GM23338 (cell line): ENCODE data around the gene TMEM145. TPM values are rescaled to one million over a fixed set of nuclear protein-coding genes. Genes with fewer than 3 reads are reported as not detected.

Experiments
- ATAC-seq: fragments of 200-7000 bp; cut with Tn5 transposase; 3 replicates; pipeline ENCODE4 v1.9.1; 2020
- DNase-seq: peaks from one replicate; pipeline ENCODE4 v3.0.0-alpha.2; 2015; ENCODE audit warnings: low spot score
- H2AFZ ChIP-seq: fragments of 200-600 bp; sonication (generic); 2 replicates; pipeline ENCODE4 v1.8.0; 2016; ENCODE audit warnings: antibody characterized with exemption, mild to moderate bottlenecking, moderate library complexity
- H3F3A ChIP-seq: fragments of 200-600 bp; sonication (generic); replicated peaks from 2 replicates; pipeline ENCODE4 v1.8.0; 2017; ENCODE audit warnings: antibody characterized with exemption, mixed run types, low read depth
- H3K27ac ChIP-seq: fragments of 200-600 bp; sonication (generic); 2 replicates; pipeline ENCODE4 v1.6.1; 2016; ENCODE audit warnings: low read depth
- H3K27me3 ChIP-seq: fragments of 200-600 bp; sonication (generic); 2 replicates; pipeline ENCODE4 v1.8.0; 2016; ENCODE audit warnings: mild to moderate bottlenecking, mixed run types, moderate library complexity; ENCODE audit not compliant: insufficient read depth
- H3K36me3 ChIP-seq: fragments of 200-600 bp; sonication (generic); 2 replicates; pipeline ENCODE4 v1.8.0; 2016; ENCODE audit warnings: mild to moderate bottlenecking; ENCODE audit not compliant: insufficient read depth
- H3K4me1 ChIP-seq: fragments of 200-600 bp; sonication (generic); 2 replicates; pipeline ENCODE4 v1.8.0; 2016; ENCODE audit warnings: mild to moderate bottlenecking, moderate library complexity; ENCODE audit not compliant: insufficient read depth
- H3K4me2 ChIP-seq: fragments of 200-600 bp; sonication (generic); 2 replicates; pipeline ENCODE4 v1.7.1; 2017; ENCODE audit warnings: mixed run types
- H3K4me3 ChIP-seq: fragments of 200-600 bp; sonication (generic); 2 replicates; pipeline ENCODE4 v1.6.1; 2016; ENCODE audit warnings: mixed run types
- H3K79me2 ChIP-seq: fragments of 200-600 bp; sonication (generic); replicated peaks from 2 replicates; pipeline ENCODE4 v1.8.0; 2017; ENCODE audit warnings: mild to moderate bottlenecking; ENCODE audit not compliant: insufficient read depth
- H3K9me2 ChIP-seq: fragments of 200-600 bp; sonication (generic); 2 replicates; pipeline ENCODE4 v1.8.0; 2017; ENCODE audit not compliant: insufficient read depth
- H4K20me1 ChIP-seq: fragments of 200-600 bp; sonication (generic); replicated peaks from 2 replicates; pipeline ENCODE4 v1.8.0; 2017; ENCODE audit warnings: mild to moderate bottlenecking; ENCODE audit not compliant: insufficient read depth
- H3K27ac Mint-ChIP-seq: 2 replicates; pipeline ENCODE4 v1.8.0; 2020; ENCODE audit warnings: inconsistent platforms, mild to moderate bottlenecking, moderate library complexity, mixed read lengths
- H3K27me3 Mint-ChIP-seq: 3 replicates; pipeline ENCODE4 v1.8.0; 2022; ENCODE audit warnings: low read depth, mild to moderate bottlenecking, moderate library complexity, mixed read lengths, inconsistent platforms; ENCODE audit not compliant: insufficient read depth, poor library complexity
- H3K36me3 Mint-ChIP-seq: 3 replicates; pipeline ENCODE4 v1.8.0; 2021; ENCODE audit warnings: low read depth, mild to moderate bottlenecking, inconsistent platforms, moderate library complexity, mixed read lengths
- H3K4me1 Mint-ChIP-seq: 3 replicates; pipeline ENCODE4 v1.8.0; 2020; ENCODE audit warnings: mild to moderate bottlenecking, inconsistent platforms, mixed read lengths
- H3K4me3 Mint-ChIP-seq: 3 replicates; pipeline ENCODE4 v1.8.0; 2021; ENCODE audit warnings: moderate library complexity, mild to moderate bottlenecking, inconsistent platforms, mixed read lengths
- H3K9me3 Mint-ChIP-seq: 3 replicates; pipeline ENCODE4 v1.8.0; 2020; ENCODE audit warnings: moderate library complexity, mild to moderate bottlenecking, inconsistent platforms, mixed read lengths
- CREB1 ChIP-seq: fragments of 250-450 bp; sonication (Bioruptor Pico); IDR thresholded peaks from 2 replicates; pipeline ENCODE4 v1.5.0; 2020; ENCODE audit warnings: low read depth, mild to moderate bottlenecking, moderate library complexity
- CTCF ChIP-seq, 2 experiments: fragments of 200-600 bp in 1 of 2; sonication (generic) in 1 of 2; conservative IDR thresholded peaks; 2 replicates each; pipeline versions ENCODE4 v1.5.1 to v1.6.1; 2016 to 2017; ENCODE audit warnings: antibody characterized with exemption in 2 of 2, low read depth in 2 of 2, mild to moderate bottlenecking in 2 of 2, moderate library complexity in 1 of 2
- EZH2 ChIP-seq: fragments of 200-600 bp; sonication (generic); IDR thresholded peaks from one replicate; pipeline ENCODE4 v1.8.0; 2017; ENCODE audit warnings: antibody characterized with exemption, mild to moderate bottlenecking, low read depth; ENCODE audit not compliant: unreplicated experiment
- JUNB ChIP-seq: IDR thresholded peaks from one replicate; pipeline ENCODE4 v1.6.1; 2016; ENCODE audit warnings: antibody characterized with exemption; ENCODE audit not compliant: unreplicated experiment
- NANOG ChIP-seq: IDR thresholded peaks from 2 replicates; pipeline ENCODE4 v1.6.1; 2016; ENCODE audit warnings: antibody characterized with exemption, borderline replicate concordance
- POLR2AphosphoS5 ChIP-seq: IDR thresholded peaks from 2 replicates; pipeline ENCODE4 v1.6.1; 2016; ENCODE audit warnings: antibody characterized with exemption, low read depth
- ZNF114 ChIP-seq: fragments of 250-450 bp; sonication (Bioruptor Pico); IDR thresholded peaks from 2 replicates; pipeline ENCODE4 v1.5.0; 2020; ENCODE audit warnings: mild to moderate bottlenecking, moderate library complexity
- ZNF331 ChIP-seq: fragments of 250-450 bp; sonication (Bioruptor Pico); IDR thresholded peaks from 2 replicates; pipeline ENCODE4 v1.5.0; 2020; ENCODE audit warnings: low read depth, mild to moderate bottlenecking, moderate library complexity
- polyA plus RNA-seq: library from polyadenylated mRNA; unstranded; fragments of >200 nt; fragmentation: Nextera tagmentation; extraction: Ambion mirVana; gene quantifications from 2 replicates; pipeline ENCODE4 v1.2.1, GENCODE V29; 2016
- total RNA-seq: library from RNA; depleted of rRNA; stranded (reverse); fragments of >200 nt; shearing (Covaris generic); gene quantifications from 2 replicates; pipeline ENCODE4 v1.2.3, GENCODE V29; 2014
- TF ChIP-seq, protein P1 (sequence below): IDR thresholded peaks from 2 replicates; pipeline ENCODE4 v1.6.1; 2016; ENCODE audit warnings: antibody characterized with exemption
- TF ChIP-seq, protein P2 (sequence below): IDR thresholded peaks from one replicate; pipeline ENCODE4 v1.6.1; 2018; ENCODE audit warnings: antibody characterized with exemption; ENCODE audit not compliant: unreplicated experiment

The TMEM145 gene
- total and polyA plus RNA-seq, 2 experiments from 2014 or later: 1.9 to 5.4 TPM

DNA sequence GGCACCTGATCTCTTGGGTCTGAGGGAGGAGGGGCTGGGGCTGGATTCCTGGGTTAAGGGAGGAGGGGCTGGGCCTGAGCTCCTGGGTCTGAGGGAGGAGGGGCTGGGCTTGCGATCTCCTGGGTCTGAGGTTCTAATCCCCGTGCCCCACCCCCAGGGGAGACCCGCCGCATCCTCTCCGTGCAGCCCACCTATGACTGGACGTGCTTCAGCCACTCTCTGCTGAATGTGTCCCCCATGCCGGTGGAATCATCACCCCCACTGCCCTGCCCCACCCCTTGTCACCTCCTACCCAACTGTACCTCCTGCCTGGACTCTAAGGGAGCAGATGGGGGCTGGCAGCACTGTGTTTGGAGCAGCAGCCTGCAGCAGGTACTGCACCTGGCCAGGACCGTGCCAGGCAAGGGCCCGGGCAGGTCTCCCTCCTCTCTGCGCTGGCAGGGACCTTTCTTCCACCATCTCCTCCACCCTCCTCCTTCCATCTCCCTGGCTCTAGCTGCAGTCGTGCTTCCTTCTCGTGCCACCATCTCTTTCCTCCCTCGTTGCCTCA lies 49.9 kb downstream of the TMEM145 start:
- Mint-ChIP-seq H3K27ac (no peak overlapping the region), H3K9me3 (peaks cover 17% of the 10 kb centered on the region), H3K4me1 (peaks cover 32% of the 10 kb centered on the region), H3K4me3 (no peak overlapping the region), H3K27me3 (peaks cover 15% of the 10 kb centered on the region), H3K36me3 (peaks cover 48% of the 10 kb centered on the region)
- H3K36me3 ChIP-seq: no peaks in the 10 kb centered on the region; the same call in 1 of the 2 replicates
- DNase-seq: no peak
- H3K4me2 ChIP-seq: no peak overlapping the region
- no peak for TF ChIP-seq NANOG
- no peak for ATAC-seq
- H3K9me2 ChIP-seq: no peaks in the 10 kb centered on the region
- no peaks in the 10 kb centered on the region for H3F3A ChIP-seq
- H4K20me1 ChIP-seq: no peaks in the 10 kb centered on the region
- no peak overlapping the region for H2AFZ ChIP-seq
- no peaks in the 10 kb centered on the region for H3K27me3 ChIP-seq
- H3K27ac ChIP-seq: no peak overlapping the region
- no peak overlapping the region for H3K4me3 ChIP-seq
- peaks cover 2% of the 10 kb centered on the region; the same call in 1 of the 2 replicates for H3K4me1 ChIP-seq
- no peaks in the 10 kb centered on the region for H3K79me2 ChIP-seq

DNA sequence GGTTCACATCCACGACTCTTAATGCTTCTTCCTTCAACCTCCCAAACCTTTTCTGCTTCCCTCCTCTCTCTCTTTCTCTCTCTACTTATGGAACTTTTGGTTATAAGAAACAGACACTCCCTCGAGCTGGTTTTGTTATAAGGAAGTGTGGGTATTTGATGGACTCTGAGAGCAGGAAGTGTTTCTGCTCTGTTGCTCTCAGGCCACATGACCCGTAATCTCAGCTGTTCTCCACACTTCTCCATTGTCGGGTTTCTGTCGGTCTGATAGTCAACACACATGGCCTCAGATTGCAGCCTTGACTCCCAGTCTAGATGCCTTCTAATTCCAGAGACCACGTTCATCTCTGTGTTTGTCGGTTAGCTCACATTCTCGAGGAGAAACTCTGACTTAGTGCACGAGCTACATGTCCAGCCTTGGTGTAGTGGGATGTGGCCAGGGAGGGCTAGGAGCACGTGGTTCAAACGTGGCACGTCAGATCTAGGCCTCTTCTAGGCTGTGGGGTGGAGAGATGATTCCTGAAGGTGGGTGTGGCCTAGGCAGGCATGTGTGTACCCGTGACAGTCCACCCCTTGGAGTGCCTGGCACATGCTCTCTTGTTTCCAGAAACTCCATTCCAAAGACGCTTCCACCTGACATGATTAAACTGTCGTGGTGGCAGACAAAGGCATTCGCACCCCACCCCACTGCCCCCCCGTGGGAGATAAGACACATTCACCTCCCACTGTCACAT lies 50.7 kb downstream of the TMEM145 start:
- Histone ChIP-seq H3K27ac (no peak overlapping the region), H3K36me3 (no peaks in the 10 kb centered on the region; the same call in 1 of the 2 replicates), H3K4me2 (no peak overlapping the region), H3K9me2 (no peaks in the 10 kb centered on the region), H4K20me1 (no peaks in the 10 kb centered on the region), H3K27me3 (no peaks in the 10 kb centered on the region), H3F3A (no peaks in the 10 kb centered on the region), H3K4me1 (peaks cover 10% of the 10 kb centered on the region; the same call in 1 of the 2 replicates), H2AFZ (no peak overlapping the region), H3K4me3 (no peak overlapping the region), H3K79me2 (no peaks in the 10 kb centered on the region)
- Mint-ChIP-seq H3K4me1 (peaks cover 33% of the 10 kb centered on the region), H3K4me3 (no peak overlapping the region), H3K9me3 (peaks cover 18% of the 10 kb centered on the region), H3K27ac (no peak overlapping the region), H3K27me3 (peaks cover 17% of the 10 kb centered on the region), H3K36me3 (peaks cover 51% of the 10 kb centered on the region)
- TF ChIP-seq EZH2: no peak
- TF ChIP-seq, protein P1, sequence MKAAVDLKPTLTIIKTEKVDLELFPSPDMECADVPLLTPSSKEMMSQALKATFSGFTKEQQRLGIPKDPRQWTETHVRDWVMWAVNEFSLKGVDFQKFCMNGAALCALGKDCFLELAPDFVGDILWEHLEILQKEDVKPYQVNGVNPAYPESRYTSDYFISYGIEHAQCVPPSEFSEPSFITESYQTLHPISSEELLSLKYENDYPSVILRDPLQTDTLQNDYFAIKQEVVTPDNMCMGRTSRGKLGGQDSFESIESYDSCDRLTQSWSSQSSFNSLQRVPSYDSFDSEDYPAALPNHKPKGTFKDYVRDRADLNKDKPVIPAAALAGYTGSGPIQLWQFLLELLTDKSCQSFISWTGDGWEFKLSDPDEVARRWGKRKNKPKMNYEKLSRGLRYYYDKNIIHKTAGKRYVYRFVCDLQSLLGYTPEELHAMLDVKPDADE: no peak
- TF ChIP-seq ZNF114: no peak
- TF ChIP-seq JUNB: no peak
- DNase-seq (no peak), ATAC-seq (no peak)

DNA sequence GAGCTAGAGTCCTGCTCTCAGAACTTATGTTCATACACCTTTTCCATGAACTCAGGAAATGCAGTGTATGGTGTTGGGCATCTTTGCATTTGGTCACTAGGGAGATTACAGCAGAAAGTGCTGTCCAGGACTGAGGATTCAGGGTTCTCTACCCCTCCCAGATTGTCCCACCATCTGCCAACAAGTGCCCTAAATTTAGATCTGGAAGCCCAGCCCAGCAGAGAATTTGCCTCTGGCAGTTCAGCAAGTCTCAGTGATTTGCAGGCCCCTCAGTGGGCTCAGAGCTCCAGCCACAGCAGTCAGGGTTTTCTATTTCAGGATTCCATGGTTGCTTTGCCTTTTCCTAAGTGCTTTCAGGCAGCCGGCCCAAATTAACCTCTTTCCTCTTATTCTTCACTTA lies 53.6 kb downstream of the TMEM145 start:
- Histone ChIP-seq H3F3A (0 out of 2 replicates have a peak, but pooled peaks cover 10% of the 10 kb centered on the region), H2AFZ (no peak overlapping the region), H3K36me3 (no peaks in the 10 kb centered on the region; the same call in 1 of the 2 replicates), H3K27ac (no peak overlapping the region), H3K4me2 (no peak overlapping the region), H3K4me3 (no peak overlapping the region), H3K9me2 (no peaks in the 10 kb centered on the region), H3K4me1 (peaks cover 28% of the 10 kb centered on the region), H3K79me2 (no peaks in the 10 kb centered on the region), H3K27me3 (no peaks in the 10 kb centered on the region), H4K20me1 (no peaks in the 10 kb centered on the region)
- Mint-ChIP-seq H3K27me3 (peaks cover 16% of the 10 kb centered on the region), H3K36me3 (peaks cover 50% of the 10 kb centered on the region), H3K9me3 (peaks cover 20% of the 10 kb centered on the region), H3K4me3 (no peak overlapping the region), H3K4me1 (peaks cover 49% of the 10 kb centered on the region), H3K27ac (no peak overlapping the region)
- DNase-seq: no peak
- no peak for ATAC-seq
- TF ChIP-seq ZNF331: no peak
- TF ChIP-seq NANOG: no peak
- no peak for TF ChIP-seq CTCF (conservative IDR thresholded peaks at IDR 0.05; ENCODE audit: low read depth in 2 of 2)
- TF ChIP-seq, protein P2, sequence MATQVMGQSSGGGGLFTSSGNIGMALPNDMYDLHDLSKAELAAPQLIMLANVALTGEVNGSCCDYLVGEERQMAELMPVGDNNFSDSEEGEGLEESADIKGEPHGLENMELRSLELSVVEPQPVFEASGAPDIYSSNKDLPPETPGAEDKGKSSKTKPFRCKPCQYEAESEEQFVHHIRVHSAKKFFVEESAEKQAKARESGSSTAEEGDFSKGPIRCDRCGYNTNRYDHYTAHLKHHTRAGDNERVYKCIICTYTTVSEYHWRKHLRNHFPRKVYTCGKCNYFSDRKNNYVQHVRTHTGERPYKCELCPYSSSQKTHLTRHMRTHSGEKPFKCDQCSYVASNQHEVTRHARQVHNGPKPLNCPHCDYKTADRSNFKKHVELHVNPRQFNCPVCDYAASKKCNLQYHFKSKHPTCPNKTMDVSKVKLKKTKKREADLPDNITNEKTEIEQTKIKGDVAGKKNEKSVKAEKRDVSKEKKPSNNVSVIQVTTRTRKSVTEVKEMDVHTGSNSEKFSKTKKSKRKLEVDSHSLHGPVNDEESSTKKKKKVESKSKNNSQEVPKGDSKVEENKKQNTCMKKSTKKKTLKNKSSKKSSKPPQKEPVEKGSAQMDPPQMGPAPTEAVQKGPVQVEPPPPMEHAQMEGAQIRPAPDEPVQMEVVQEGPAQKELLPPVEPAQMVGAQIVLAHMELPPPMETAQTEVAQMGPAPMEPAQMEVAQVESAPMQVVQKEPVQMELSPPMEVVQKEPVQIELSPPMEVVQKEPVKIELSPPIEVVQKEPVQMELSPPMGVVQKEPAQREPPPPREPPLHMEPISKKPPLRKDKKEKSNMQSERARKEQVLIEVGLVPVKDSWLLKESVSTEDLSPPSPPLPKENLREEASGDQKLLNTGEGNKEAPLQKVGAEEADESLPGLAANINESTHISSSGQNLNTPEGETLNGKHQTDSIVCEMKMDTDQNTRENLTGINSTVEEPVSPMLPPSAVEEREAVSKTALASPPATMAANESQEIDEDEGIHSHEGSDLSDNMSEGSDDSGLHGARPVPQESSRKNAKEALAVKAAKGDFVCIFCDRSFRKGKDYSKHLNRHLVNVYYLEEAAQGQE: no peak
- TF ChIP-seq CREB1 (CRISPR knock-in tag): no peak
- TF ChIP-seq POLR2AphosphoS5: no peak
